HG03469 (cell line): Measurements from ENCODE around the gene TSPAN32.

ENCODE experiments used
- ATAC-seq: cut with Tn5 transposase; IDR thresholded peaks from one replicate; pipeline ENCODE4 v1.9.1; 2021; ENCODE audit warnings: mild to moderate bottlenecking, moderate library complexity, moderate number of reproducible peaks; ENCODE audit not compliant: unreplicated experiment

Gene TSPAN32, protein sequence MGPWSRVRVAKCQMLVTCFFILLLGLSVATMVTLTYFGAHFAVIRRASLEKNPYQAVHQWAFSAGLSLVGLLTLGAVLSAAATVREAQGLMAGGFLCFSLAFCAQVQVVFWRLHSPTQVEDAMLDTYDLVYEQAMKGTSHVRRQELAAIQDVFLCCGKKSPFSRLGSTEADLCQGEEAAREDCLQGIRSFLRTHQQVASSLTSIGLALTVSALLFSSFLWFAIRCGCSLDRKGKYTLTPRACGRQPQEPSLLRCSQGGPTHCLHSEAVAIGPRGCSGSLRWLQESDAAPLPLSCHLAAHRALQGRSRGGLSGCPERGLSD

DNA sequence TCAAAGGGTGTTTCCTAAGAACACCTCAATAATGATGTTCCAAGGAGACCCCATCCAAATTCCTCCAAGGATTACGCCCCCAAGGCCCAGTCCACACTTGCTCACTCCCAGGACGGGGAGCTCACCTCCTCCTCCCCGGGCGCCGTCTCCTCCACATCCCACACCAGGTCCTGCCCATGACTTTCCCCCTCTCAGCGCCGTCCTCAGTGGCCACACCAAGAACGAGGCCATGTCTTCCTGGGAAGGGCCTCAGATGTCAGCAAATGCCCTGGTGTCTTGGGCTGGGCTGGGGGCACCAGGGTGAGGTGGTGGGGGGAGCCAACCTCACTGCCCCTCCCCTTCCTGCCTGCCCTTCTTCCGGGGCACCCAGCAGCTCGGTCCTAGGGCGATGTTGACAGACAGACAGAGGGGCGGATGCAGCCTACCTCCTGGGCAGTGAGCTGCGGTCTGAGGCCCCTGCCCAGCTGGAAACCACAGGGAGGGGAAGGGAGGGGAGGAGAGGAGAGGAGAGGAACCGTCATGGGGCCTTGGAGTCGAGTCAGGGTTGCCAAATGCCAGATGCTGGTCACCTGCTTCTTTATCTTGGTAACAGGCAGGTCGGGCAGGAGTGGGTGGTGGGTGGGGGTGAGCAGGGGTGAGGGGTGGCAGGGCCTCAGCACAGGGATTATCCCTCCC, at the start of gene TSPAN32, which contains the start of gene C11orf21:
TSPAN32 (plus strand) TSS at position 383 of the 675 bp plus-strand sequence; CDS start at position 520, 137 bp downstream.
C11orf21 (minus strand) TSS at position 288 of the 675 bp plus-strand sequence; CDS start at position 178, 110 bp downstream.
- no peak for ATAC-seq

DNA sequence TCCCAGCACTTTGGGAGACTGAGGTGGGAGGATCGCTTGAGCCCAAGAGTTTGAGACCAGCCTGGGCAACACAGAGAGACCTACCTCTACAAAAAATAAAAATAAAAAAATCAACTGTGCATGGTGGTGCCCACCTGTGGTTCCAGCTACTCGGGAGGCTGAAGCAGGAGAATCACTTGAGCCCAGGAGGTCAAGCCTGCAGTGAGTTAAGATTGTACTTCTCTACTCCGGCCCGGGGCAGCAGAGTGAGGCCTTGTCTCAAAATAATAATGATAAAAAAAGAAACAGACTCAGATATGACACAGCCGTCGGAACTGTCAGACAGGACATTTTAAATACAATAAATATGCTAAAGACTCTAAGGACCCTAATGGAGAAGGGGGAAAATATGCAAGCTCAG, 49.8 kb upstream of the TSPAN32 start:
- ATAC-seq = no peak

GRCh38 chr11:2256293-2256913, 45.4 kb upstream of the TSPAN32 start:
- ATAC-seq = no peak

GRCh38 chr11:2256951-2257700, 44.7 kb upstream of the TSPAN32 start:
- no peak for ATAC-seq

DNA sequence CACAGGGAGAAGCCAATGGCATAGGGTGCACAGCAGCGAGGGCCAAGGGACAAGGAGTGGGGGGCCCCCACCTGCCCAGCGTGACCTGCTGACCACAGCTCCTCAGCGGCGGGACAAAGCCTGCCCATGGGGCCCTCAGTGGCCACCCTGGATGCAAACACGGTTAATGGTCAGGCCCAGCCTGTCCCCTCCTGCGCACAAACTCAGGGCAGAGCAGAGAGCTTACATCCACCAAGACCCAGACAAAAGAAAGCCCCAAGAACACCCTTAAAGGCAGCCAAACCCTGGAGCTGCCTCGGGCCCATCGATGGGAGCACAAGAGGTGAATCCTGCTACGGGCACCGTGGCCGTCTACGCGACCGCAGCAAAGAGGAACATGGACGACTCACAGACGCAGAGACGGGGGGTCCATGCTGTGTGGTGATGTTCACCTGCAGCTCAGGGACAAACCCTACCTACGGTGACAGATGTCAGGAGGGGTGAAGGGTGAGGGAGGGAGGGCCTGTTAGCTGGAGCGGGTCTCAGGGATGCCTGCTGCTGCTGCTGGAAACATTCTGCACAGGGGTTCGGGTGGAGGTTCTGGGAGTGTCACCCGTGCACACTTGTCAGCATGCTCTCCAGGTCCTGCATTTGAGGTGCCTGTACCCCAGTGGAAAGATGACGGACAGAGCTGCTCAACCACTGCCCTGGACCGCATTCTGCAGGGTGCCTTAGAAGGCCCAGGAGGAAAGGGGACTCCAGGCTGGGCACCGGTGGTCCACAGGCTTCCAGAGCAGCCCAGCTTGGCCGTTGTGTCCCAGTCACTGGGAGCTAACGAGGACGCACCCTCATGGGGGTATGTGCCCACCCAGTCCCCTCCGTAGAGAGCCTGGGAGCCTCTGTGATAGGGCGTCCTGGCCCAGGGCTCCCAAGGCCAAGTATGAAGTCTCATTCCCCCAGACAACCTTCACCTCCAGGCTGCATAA, 43.0 kb upstream of the TSPAN32 start:
- no peak for ATAC-seq

DNA sequence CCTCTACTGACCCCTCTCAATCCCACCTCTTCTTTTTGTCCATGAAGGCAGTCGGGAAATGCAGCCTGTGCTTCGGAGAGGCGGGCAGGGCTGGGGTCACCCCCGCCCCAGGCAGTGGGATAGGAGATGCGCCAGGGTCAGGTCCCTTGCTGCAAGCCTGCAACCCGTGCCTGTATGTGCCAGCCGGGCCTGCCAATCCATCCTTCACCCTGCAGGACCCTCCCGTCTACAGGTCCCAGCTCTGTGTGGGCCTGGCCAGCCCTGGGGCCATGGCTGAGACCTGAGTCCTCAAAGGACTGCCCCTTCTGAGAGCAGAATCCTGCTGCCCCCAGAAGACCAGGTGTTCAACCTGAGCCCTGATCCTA, 42.4 kb upstream of the TSPAN32 start:
- no peak for ATAC-seq

GRCh38 chr11:2259897-2260451, 41.8 kb upstream of the TSPAN32 start:
- no peak for ATAC-seq

- ATAC-seq = no peak
Observed at GRCh38 chr11:2260491-2261364, 41.1 kb upstream of the TSPAN32 start.

DNA sequence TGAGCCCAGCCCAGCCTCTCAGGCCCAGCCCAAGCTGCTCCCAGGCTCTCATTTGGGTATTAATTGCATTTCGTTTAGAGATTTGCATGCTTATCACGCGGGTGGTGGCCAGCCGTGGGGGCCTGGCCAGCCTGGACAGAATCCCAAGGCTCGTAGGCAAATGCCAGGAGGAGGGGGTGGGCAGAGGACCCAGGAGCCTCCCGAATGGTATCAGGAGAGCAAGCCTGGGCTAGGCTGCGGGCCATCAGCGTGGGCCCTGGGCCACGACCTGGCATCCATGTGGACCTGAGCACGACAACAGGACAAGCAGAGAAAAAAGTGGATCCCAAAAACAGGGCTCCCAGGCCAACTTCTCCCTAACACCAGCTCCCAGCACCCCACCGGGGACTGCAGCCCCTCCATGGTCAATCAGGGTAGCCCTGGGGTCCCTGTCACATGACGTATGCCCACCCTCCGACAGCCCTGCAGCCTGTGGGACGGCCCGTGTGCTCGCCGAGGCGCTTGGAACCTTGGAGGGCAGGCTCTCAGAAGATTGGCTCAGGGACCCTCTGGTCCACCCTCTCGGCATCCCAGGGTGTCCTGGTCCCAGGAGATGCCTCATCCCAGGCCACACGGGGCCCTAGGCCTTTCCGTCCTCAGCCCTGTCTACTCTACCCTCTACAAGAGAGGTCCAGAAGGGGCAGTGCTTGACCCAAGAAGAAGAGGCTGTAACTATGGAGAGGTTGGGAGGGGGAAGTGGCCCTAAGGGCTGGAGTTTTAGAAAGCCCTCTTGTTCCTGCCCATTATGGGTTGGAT, 40.2 kb upstream of the TSPAN32 start:
- no peak for ATAC-seq

DNA sequence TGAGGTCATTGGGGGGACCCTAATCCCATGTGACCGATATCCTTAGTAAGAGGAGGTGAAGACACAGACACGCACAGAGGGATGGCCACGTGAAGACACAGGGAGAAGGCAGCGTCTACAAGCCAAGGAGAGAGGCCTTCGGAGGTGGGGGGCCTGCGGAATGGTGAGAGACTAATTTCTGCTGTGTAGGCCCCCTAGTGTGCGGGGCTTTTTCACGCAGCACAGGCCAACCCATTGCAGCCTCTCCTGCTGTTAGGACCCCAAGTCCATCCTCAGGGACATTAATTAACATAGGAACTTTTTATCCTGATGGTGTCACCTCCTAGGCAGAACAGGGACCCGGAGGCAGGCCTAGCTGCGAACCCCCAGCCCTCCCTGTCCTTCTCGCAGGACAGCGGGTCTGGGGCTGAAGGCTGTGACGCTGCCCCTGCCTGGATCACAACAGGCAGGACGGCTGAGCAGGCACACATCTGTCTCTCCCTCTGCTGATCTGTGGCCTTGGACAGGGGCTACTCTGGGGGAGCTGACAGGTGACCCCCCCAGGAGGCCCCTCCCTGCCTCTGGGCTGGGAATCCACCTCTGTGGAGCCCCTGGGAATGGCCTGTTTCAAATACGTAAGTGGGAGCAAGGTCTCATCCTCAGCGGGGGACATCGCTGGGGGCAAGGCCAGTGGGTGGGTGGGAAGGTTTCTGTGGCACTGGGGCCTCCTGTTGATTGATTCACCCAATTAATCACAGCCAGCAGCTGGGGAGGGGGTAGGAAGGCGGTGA, 39.3 kb upstream of the TSPAN32 start:
- no peak for ATAC-seq

DNA sequence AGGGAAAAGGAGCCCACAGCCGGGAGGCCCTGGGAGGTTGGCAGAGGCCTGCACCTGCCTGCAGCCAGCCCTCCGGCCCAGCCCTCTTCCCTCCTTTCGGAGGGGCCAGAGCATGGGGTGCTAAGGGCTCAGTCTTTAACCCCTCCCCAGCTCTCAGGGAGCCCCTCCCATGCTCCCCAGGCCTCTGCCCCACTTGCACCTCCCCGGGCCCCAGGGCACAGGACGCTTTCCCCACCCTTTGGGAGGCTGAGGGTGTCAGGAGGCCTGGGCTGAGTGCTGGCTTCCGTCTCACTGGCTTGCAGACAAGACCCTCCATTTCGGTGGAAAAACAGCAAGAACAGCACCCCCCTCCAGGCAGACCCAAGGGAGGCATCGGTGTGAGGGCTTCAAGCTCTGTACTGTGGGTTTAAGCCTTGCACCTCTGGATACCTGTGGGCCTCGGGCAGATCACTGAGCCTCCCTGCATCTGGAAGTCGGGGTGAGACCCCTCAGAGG, 38.7 kb upstream of the TSPAN32 start:
- ATAC-seq = no peak

DNA sequence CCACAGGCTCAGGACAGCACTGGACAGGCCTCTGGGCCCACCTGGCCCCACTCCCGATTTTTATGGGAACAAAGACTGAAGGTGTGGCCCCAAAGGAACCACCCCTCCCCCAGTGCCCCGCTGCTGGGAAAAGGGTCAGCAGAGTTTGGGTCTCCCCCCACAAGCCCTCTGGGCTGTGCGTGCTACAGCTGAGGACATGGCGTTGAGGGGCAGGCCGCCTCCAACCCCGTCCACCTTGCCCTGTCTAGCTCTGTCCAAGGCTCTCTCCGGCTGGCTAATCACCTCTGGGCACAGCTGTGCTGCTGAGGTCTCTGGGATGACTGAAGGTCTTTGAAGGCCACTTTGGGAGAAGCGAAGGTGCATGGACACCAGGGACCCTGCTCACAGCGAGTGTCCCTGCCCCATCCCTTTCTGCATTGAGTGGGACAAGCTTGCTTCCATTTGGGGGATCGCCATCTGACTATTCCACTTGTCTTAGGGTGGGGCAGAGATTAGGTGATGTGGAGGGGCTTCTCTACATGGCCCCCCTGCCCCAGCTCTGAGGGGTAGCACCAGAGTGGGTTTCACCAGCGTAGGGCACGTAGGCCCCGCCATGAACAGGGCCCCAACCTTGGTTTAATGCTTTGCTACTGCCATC, 38.0 kb upstream of the TSPAN32 start:
- ATAC-seq = no peak

- ATAC-seq = no peak
Observed at GRCh38 chr11:2264366-2265053, 37.3 kb upstream of the TSPAN32 start.

DNA sequence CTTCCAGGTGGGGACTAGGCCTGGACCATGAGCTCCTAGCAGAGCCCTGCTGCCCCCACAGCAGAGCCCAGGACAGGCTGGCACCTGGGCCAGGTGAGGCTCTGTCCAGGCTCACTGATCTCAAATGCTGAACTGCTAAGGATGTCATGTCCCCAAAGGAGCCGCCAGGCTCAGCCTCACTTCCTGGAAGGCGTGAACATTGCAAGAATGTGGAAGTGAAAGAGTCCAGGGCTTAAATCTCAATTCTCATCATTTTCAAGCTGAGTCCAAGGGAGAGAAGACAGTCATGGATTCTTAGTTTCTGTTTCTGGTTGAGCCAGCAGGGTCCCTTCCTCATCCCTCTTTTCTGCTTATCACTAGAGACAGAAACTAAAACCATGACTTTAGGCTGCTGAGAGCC, 36.4 kb upstream of the TSPAN32 start:
- ATAC-seq = no peak

- no peak for ATAC-seq
Observed at GRCh38 chr11:2265854-2266585, 35.8 kb upstream of the TSPAN32 start.
